ENCODE results near the gene SETD9. TPM values are rescaled to one million over a fixed set of nuclear protein-coding genes. Genes with fewer than 3 reads are reported as not detected.

SETD9 gene
- total RNA-seq, 8 experiments from 2014 or later, result 6.7 to 23.8 (median 11.2) TPM

Other genes starting within 250 kb of the SETD9 start
- gene MAP3K1, start 94.0 kb upstream of the SETD9 start, total RNA-seq, result 10 to 100 TPM in 2 of 8 experiments, 1 to 10 TPM in 6; 5.8 to 12.9 (median 8.5) TPM
- 10 to 100 TPM; 17.3 to 24.5 (median 22.0) TPM for gene MIER3, start 42.5 kb downstream of the SETD9 start, total RNA-seq